Measurements from ENCODE around the gene DSCAML1. TPM values are rescaled to one million over a fixed set of nuclear protein-coding genes. Genes with fewer than 3 reads are reported as not detected.

DSCAML1 gene
- total RNA-seq, 2 donors from 2014 or later, result 0.21 to 0.92 TPM

- Mint-ChIP-seq H3K36me3 (ENCODE audit: low read depth) (no peaks in the 10 kb centered on the region), H3K4me3 (no peak overlapping the region), H3K4me1 (no peaks in the 10 kb centered on the region), H3K27me3 (peaks cover 21% of the 10 kb centered on the region), H3K27ac (no peak overlapping the region)
- H3K9me3 ChIP-seq (ENCODE audit: control insufficient read depth, low read length, poor library complexity, severe bottlenecking), result no peaks in the 10 kb centered on the region
- ATAC-seq, result no peak
- DNase-seq, result no peak
These were observed 178.0 kb downstream of the DSCAML1 start for GRCh38 chr11:117618982-117619355.

- Mint-ChIP-seq H3K36me3 (ENCODE audit: low read depth) (no peaks in the 10 kb centered on the region), H3K4me3 (no peak overlapping the region), H3K27ac (no peak overlapping the region), H3K27me3 (peaks cover 16% of the 10 kb centered on the region), H3K4me1 (no peaks in the 10 kb centered on the region)
- H3K9me3 ChIP-seq (ENCODE audit: control insufficient read depth, low read length, poor library complexity, severe bottlenecking), result no peaks in the 10 kb centered on the region
- ATAC-seq (no peak), DNase-seq (no peak)
These were observed 178.6 kb downstream of the DSCAML1 start for GRCh38 chr11:117618302-117618981.

GRCh38 chr11:117616979-117617378 is 180.0 kb downstream of the DSCAML1 start:
- DNase-seq (no peak), ATAC-seq (no peak)
- Mint-ChIP-seq H3K4me3 (no peak overlapping the region), H3K36me3 (ENCODE audit: low read depth) (no peaks in the 10 kb centered on the region), H3K4me1 (no peaks in the 10 kb centered on the region), H3K27ac (no peak overlapping the region), H3K27me3 (peaks cover 25% of the 10 kb centered on the region)
- H3K9me3 ChIP-seq (ENCODE audit: control insufficient read depth, low read length, poor library complexity, severe bottlenecking), result no peaks in the 10 kb centered on the region

- ATAC-seq, result no peak
- no peak for DNase-seq
- no peak overlapping the region for H3K27ac Mint-ChIP-seq
These were observed 182.3 kb downstream of the DSCAML1 start for GRCh38 chr11:117614728-117615127.

GRCh38 chr11:117613521-117613920 is 183.5 kb downstream of the DSCAML1 start:
- Mint-ChIP-seq H3K27me3 (peaks cover 37% of the 10 kb centered on the region), H3K36me3 (ENCODE audit: low read depth) (peaks cover 2% of the 10 kb centered on the region)

More at GRCh38 chr11:117614728-117615127, 182.3 kb downstream of the DSCAML1 start:
- Mint-ChIP-seq H3K36me3 (ENCODE audit: low read depth) (no peaks in the 10 kb centered on the region), H3K4me1 (peaks cover 5% of the 10 kb centered on the region), H3K27me3 (peaks cover 37% of the 10 kb centered on the region), H3K4me3 (no peak overlapping the region)
- no peaks in the 10 kb centered on the region for H3K9me3 ChIP-seq (ENCODE audit: control insufficient read depth, low read length, poor library complexity, severe bottlenecking)

GRCh38 chr11:117612177-117612576 is 184.8 kb downstream of the DSCAML1 start:
- peaks cover 2% of the 10 kb centered on the region for H3K36me3 Mint-ChIP-seq (ENCODE audit: low read depth)
- ATAC-seq, result no peak

More at GRCh38 chr11:117613521-117613920, 183.5 kb downstream of the DSCAML1 start:
- ATAC-seq (no peak), DNase-seq (no peak)
- Mint-ChIP-seq H3K4me3 (no peak overlapping the region), H3K27ac (no peak overlapping the region), H3K4me1 (peaks cover 5% of the 10 kb centered on the region)
- no peaks in the 10 kb centered on the region for H3K9me3 ChIP-seq (ENCODE audit: control insufficient read depth, low read length, poor library complexity, severe bottlenecking)

GRCh38 chr11:117610901-117611300 is 186.1 kb downstream of the DSCAML1 start:
- peaks cover 2% of the 10 kb centered on the region for H3K36me3 Mint-ChIP-seq (ENCODE audit: low read depth)

More at GRCh38 chr11:117612177-117612576, 184.8 kb downstream of the DSCAML1 start:
- no peaks in the 10 kb centered on the region for H3K9me3 ChIP-seq (ENCODE audit: control insufficient read depth, low read length, poor library complexity, severe bottlenecking)
- Mint-ChIP-seq H3K27ac (no peak overlapping the region), H3K4me1 (peaks cover 6% of the 10 kb centered on the region), H3K4me3 (no peak overlapping the region), H3K27me3 (peaks cover 39% of the 10 kb centered on the region)
- no peak for DNase-seq

GRCh38 chr11:117610045-117610444 is 187.0 kb downstream of the DSCAML1 start:
- no peaks in the 10 kb centered on the region for H3K9me3 ChIP-seq (ENCODE audit: control insufficient read depth, low read length, poor library complexity, severe bottlenecking)
- Mint-ChIP-seq H3K27ac (no peak overlapping the region), H3K4me1 (peaks cover 13% of the 10 kb centered on the region), H3K36me3 (ENCODE audit: low read depth) (peaks cover 2% of the 10 kb centered on the region), H3K27me3 (peaks cover 42% of the 10 kb centered on the region), H3K4me3 (no peak overlapping the region)
- DNase-seq (no peak), ATAC-seq (no peak)

More at GRCh38 chr11:117610901-117611300, 186.1 kb downstream of the DSCAML1 start:
- DNase-seq (no peak), ATAC-seq (no peak)
- Mint-ChIP-seq H3K27me3 (peaks cover 45% of the 10 kb centered on the region), H3K4me1 (peaks cover 13% of the 10 kb centered on the region), H3K4me3 (no peak overlapping the region), H3K27ac (no peak overlapping the region)
- no peaks in the 10 kb centered on the region for H3K9me3 ChIP-seq (ENCODE audit: control insufficient read depth, low read length, poor library complexity, severe bottlenecking)

- H3K27me3 Mint-ChIP-seq, result peaks cover 42% of the 10 kb centered on the region
- H3K4me1 Mint-ChIP-seq, result peaks cover 13% of the 10 kb centered on the region
- peaks cover 2% of the 10 kb centered on the region for H3K36me3 Mint-ChIP-seq (ENCODE audit: low read depth)
- no peaks in the 10 kb centered on the region for H3K9me3 ChIP-seq (ENCODE audit: control insufficient read depth, low read length, poor library complexity, severe bottlenecking)
- DNase-seq (no peak), ATAC-seq (no peak)
- H3K4me3 Mint-ChIP-seq, result no peak overlapping the region
- peak overlapping the region; percentile 29 for H3K27ac Mint-ChIP-seq
These were observed 189.6 kb downstream of the DSCAML1 start for GRCh38 chr11:117607449-117607848.

- H3K27ac Mint-ChIP-seq, result no peak overlapping the region
- ATAC-seq, result no peak
- H3K4me1 Mint-ChIP-seq, result peaks cover 13% of the 10 kb centered on the region
- H3K4me3 Mint-ChIP-seq, result no peak overlapping the region
- no peak for DNase-seq
- H3K36me3 Mint-ChIP-seq (ENCODE audit: low read depth), result peaks cover 2% of the 10 kb centered on the region
- no peaks in the 10 kb centered on the region for H3K9me3 ChIP-seq (ENCODE audit: control insufficient read depth, low read length, poor library complexity, severe bottlenecking)
- H3K27me3 Mint-ChIP-seq, result peaks cover 40% of the 10 kb centered on the region
These were observed 190.2 kb downstream of the DSCAML1 start for GRCh38 chr11:117606790-117607189.

GRCh38 chr11:117606211-117606610 is 190.8 kb downstream of the DSCAML1 start:
- no peaks in the 10 kb centered on the region for H3K9me3 ChIP-seq (ENCODE audit: control insufficient read depth, low read length, poor library complexity, severe bottlenecking)
- DNase-seq (no peak), ATAC-seq (no peak)
- Mint-ChIP-seq H3K27me3 (peaks cover 41% of the 10 kb centered on the region), H3K27ac (no peak overlapping the region), H3K36me3 (ENCODE audit: low read depth) (peaks cover 2% of the 10 kb centered on the region), H3K4me1 (peaks cover 11% of the 10 kb centered on the region), H3K4me3 (no peak overlapping the region)

- peaks cover 11% of the 10 kb centered on the region for H3K4me1 Mint-ChIP-seq
- ATAC-seq (no peak), DNase-seq (no peak)
- no peaks in the 10 kb centered on the region for H3K9me3 ChIP-seq (ENCODE audit: control insufficient read depth, low read length, poor library complexity, severe bottlenecking)
- no peak overlapping the region for H3K4me3 Mint-ChIP-seq
- H3K27ac Mint-ChIP-seq, result no peak overlapping the region
- H3K27me3 Mint-ChIP-seq, result peaks cover 49% of the 10 kb centered on the region
- peaks cover 2% of the 10 kb centered on the region for H3K36me3 Mint-ChIP-seq (ENCODE audit: low read depth)
These were observed 191.7 kb downstream of the DSCAML1 start for GRCh38 chr11:117605331-117605730.

GRCh38 chr11:117604336-117604995 is 192.6 kb downstream of the DSCAML1 start:
- DNase-seq (no peak), ATAC-seq (no peak)
- peaks cover 1% of the 10 kb centered on the region for H3K36me3 Mint-ChIP-seq (ENCODE audit: low read depth)
- H3K9me3 ChIP-seq (ENCODE audit: control insufficient read depth, low read length, poor library complexity, severe bottlenecking), result no peaks in the 10 kb centered on the region
- no peak overlapping the region for H3K27ac Mint-ChIP-seq
- no peak overlapping the region for H3K4me3 Mint-ChIP-seq
- H3K4me1 Mint-ChIP-seq, result peaks cover 9% of the 10 kb centered on the region
- peaks cover 49% of the 10 kb centered on the region for H3K27me3 Mint-ChIP-seq

All from T-helper 17 cell (primary cell).